GM19023 (cell line): ENCODE measurements around the gene TASL.
"Not testable (repeated sequence)": the region's sequence is repeated elsewhere in the genome, so short reads cannot be mapped to it uniquely, and the experiment has no call there.

ENCODE experiments used
- ATAC-seq: cut with Tn5 transposase; IDR thresholded peaks from one replicate; pipeline ENCODE4 v1.9.1; 2021; ENCODE audit warnings: mild to moderate bottlenecking, moderate library complexity; ENCODE audit not compliant: unreplicated experiment

The TASL gene

GRCh38 chrX:30580641-30581040 is 3.1 kb upstream of the TASL start:
- no peak for ATAC-seq

GRCh38 chrX:30576881-30577280 is 685 bp downstream of the TASL start:
- ATAC-seq, result no peak

GRCh38 chrX:30573125-30573524 is 4.4 kb downstream of the TASL start:
- no peak for ATAC-seq

- no peak for ATAC-seq
These were observed 4.9 kb downstream of the TASL start for GRCh38 chrX:30572678-30573077.

GRCh38 chrX:30572004-30572403 is 5.6 kb downstream of the TASL start:
- ATAC-seq, result peak; percentile 35

- no peak for ATAC-seq
These were observed 7.1 kb downstream of the TASL start for GRCh38 chrX:30570505-30570904.

GRCh38 chrX:30568136-30568535 is 9.4 kb downstream of the TASL start:
- peak; percentile 66 for ATAC-seq

- ATAC-seq, result not testable (repeated sequence)
These were observed 14.5 kb downstream of the TASL start for GRCh38 chrX:30563070-30563469.

DNA sequence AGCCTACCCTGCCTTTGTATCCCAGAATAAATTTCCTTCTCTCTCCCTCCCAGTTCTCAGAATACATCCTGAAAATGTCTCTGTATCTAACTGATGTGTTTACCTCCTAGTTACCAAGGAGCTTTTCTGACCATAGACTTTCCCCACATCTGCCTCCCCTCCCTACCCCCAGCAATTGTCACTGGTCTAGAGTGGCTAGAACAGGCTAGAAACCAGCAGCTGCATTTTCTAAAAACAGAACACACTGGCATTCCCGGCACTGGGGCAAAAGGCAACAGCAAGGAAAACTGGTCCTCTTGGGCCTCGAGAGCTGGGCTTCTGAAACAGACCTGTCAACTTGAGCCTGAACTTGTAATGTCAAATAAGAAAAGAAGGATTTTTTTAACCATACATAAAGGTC is 16.4 kb downstream of the TASL start:
- ATAC-seq, result no peak

DNA sequence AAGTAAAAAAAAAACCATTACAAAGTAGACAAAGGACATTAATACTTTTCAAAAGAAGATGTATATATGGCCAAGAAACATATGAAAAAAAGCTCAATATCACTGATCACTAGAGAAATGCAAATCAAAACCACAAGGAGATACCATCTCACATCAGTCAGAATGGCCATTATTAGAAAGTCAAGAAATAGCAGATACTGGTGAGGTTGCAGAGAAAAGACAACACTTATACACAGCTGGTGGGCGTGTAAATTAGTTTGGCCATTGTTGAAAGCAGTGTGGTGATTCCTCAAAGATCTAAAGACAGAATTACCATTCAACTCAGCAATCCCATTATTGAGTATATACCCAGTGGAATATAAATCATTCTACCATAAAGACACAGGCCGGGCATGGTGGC is 39.3 kb downstream of the TASL start:
- ATAC-seq, result no peak

DNA sequence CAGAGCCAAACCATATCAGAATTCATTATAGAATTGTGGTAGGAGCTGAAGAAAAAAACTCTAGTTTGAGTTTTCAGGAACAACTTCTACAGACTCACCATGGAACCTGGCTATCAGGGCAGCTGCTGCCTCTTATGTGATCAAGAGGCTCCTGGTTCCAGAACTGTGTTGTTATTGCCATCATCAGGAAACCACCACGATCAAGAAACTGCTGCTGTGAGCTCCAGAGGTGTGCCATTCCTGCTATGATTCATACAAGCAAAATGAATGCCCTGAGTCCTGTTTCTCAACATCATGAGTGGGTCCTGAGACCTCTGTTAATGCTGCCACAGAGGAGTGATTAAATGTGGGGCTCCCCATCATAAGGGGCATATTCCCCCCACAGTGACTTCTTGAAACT is 43.7 kb downstream of the TASL start:
- no peak for ATAC-seq

- no peak for ATAC-seq
These were observed 44.3 kb downstream of the TASL start for GRCh38 chrX:30533266-30533665.

- no peak for ATAC-seq
These were observed 47.0 kb downstream of the TASL start for GRCh38 chrX:30530606-30531005.

GRCh38 chrX:30525732-30526131 is 51.8 kb downstream of the TASL start:
- ATAC-seq, result no peak

DNA sequence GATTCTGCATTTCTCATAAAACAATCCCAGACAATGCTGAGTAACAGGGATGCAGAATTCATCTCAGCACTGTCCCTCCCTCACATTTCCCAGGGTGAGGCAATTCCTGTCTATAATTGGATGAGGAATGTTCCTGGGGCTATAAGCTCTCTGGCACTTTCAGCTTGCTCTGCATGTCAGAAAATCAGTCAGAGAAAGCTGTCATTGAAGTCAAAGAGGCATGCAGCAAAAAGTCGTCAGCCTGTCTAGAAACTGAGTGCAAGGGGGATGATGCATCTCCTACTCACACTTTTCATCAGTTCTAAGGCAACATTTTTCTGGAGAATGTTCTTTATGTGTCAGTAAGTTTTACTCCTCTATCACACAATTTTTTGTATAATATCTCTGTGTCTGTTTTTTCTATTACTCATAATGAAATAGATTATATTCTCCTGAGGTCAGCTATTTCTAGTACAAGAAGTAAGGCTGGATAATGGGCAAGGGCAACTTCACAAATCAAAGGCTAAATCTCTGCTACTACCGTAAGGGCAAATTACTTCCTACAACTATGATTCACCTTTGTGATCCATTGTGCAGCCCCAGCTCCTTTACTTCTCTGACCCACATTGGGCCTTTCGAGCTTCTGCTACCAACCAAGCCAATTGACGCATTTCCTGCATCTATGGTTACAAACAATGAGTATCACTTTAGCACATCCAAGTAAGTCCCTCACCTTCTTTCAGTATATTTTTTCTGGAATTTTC is 56.0 kb downstream of the TASL start:
- no peak for ATAC-seq

- no peak for ATAC-seq
These were observed 64.3 kb downstream of the TASL start for GRCh38 chrX:30513284-30513683.
